Hematopoietic multipotent progenitor cell treated with erythropoietin and hydrocortisone succinate and interleukin-3 and kit ligand, for 17 days (in vitro differentiated cells): ENCODE data around the gene SLC38A1.
"Not testable (repeated sequence)": the region's sequence is repeated elsewhere in the genome, so short reads cannot be mapped to it uniquely, and the experiment has no call there.

Experiments used
- DNase-seq: peaks from one replicate; pipeline ENCODE4 v3.0.0-alpha.2; 2015; ENCODE audit warnings: low spot score

The SLC38A1 gene

GRCh38 chr12:46264057-46264456, 4.8 kb downstream of the SLC38A1 start:
- DNase-seq: no peak

GRCh38 chr12:46263140-46264016, 5.5 kb downstream of the SLC38A1 start:
- DNase-seq: no peak

GRCh38 chr12:46261646-46262045, 7.2 kb downstream of the SLC38A1 start:
- DNase-seq: no peak

- no peak for DNase-seq
These were observed 7.8 kb downstream of the SLC38A1 start for GRCh38 chr12:46260913-46261476.

- DNase-seq: no peak
These were observed 8.5 kb downstream of the SLC38A1 start for GRCh38 chr12:46260124-46260912.

GRCh38 chr12:46259713-46260112, 9.1 kb downstream of the SLC38A1 start:
- no peak for DNase-seq

GRCh38 chr12:46259071-46259470, 9.8 kb downstream of the SLC38A1 start:
- DNase-seq: no peak

GRCh38 chr12:46258129-46258528, 10.7 kb downstream of the SLC38A1 start:
- no peak for DNase-seq

GRCh38 chr12:46256942-46257341, 11.9 kb downstream of the SLC38A1 start:
- no peak for DNase-seq

GRCh38 chr12:46253544-46254162, 15.2 kb downstream of the SLC38A1 start:
- DNase-seq: no peak

GRCh38 chr12:46251994-46252393, 16.8 kb downstream of the SLC38A1 start:
- DNase-seq: not testable (repeated sequence)

- DNase-seq: not testable (repeated sequence)
These were observed 18.9 kb downstream of the SLC38A1 start for GRCh38 chr12:46249960-46250359.

- no peak for DNase-seq
These were observed 22.7 kb downstream of the SLC38A1 start for GRCh38 chr12:46246021-46246700.

GRCh38 chr12:46244997-46245396, 23.8 kb downstream of the SLC38A1 start:
- DNase-seq: no peak

- no peak for DNase-seq
These were observed 24.4 kb downstream of the SLC38A1 start for GRCh38 chr12:46244273-46244915.

- DNase-seq: no peak
These were observed 26.3 kb downstream of the SLC38A1 start for GRCh38 chr12:46242569-46242968.

- no peak for DNase-seq
These were observed 28.4 kb downstream of the SLC38A1 start for GRCh38 chr12:46240436-46240835.

GRCh38 chr12:46238821-46239220, 30.0 kb downstream of the SLC38A1 start:
- no peak for DNase-seq

- no peak for DNase-seq
These were observed 31.3 kb downstream of the SLC38A1 start for GRCh38 chr12:46237371-46238045.

GRCh38 chr12:46234000-46234399, 34.8 kb downstream of the SLC38A1 start:
- DNase-seq: no peak

- DNase-seq: no peak
These were observed 35.4 kb downstream of the SLC38A1 start for GRCh38 chr12:46233423-46233822.
